Neural progenitor cell (in vitro differentiated cells): Measurements from ENCODE around the gene TJP1. TPM values are rescaled to one million over a fixed set of nuclear protein-coding genes. Genes with fewer than 3 reads are reported as not detected.
"Not testable (repeated sequence)": the region's sequence is repeated elsewhere in the genome, so short reads cannot be mapped to it uniquely, and the experiment has no call there.

Experiments used
- DNase-seq: peaks from one replicate; pipeline ENCODE4 v3.0.0-alpha.2; 2016; ENCODE audit warnings: low spot score
- H2AFZ ChIP-seq: fragments of 200-600 bp; sonication (generic); replicated peaks from 2 replicates; pipeline ENCODE4 v1.6.1; 2016; ENCODE audit warnings: antibody characterized with exemption
- H3F3A ChIP-seq: fragments of 200-600 bp; sonication (generic); 2 replicates; pipeline ENCODE4 v1.6.1; 2016; ENCODE audit warnings: antibody characterized with exemption, low read depth
- H3K27ac ChIP-seq: fragments of 200-600 bp; sonication (generic); 2 replicates; pipeline ENCODE4 v1.5.1; 2016; ENCODE audit warnings: mild to moderate bottlenecking
- H3K27me3 ChIP-seq: fragments of 200-600 bp; sonication (generic); 2 replicates; pipeline ENCODE4 v1.6.1; 2016; ENCODE audit warnings: mild to moderate bottlenecking, moderate library complexity
- H3K36me3 ChIP-seq: fragments of 200-600 bp; sonication (generic); 2 replicates; pipeline ENCODE4 v1.5.1; 2016
- H3K4me1 ChIP-seq: fragments of 200-600 bp; sonication (generic); 2 replicates; pipeline ENCODE4 v1.6.1; 2016; ENCODE audit warnings: mixed run types
- H3K4me2 ChIP-seq: fragments of 200-600 bp; sonication (generic); 2 replicates; pipeline ENCODE4 v1.6.1; 2016
- H3K4me3 ChIP-seq: fragments of 200-600 bp; sonication (generic); 2 replicates; pipeline ENCODE4 v1.5.1; 2016
- H3K79me2 ChIP-seq: fragments of 200-600 bp; sonication (generic); 2 replicates; pipeline ENCODE4 v1.6.1; 2016; ENCODE audit warnings: low read depth
- H3K9ac ChIP-seq: fragments of 200-600 bp; sonication (generic); 2 replicates; pipeline ENCODE4 v1.6.1; 2016
- H3K9me3 ChIP-seq: fragments of 200-600 bp; sonication (generic); 2 replicates; pipeline ENCODE4 v1.5.1; 2016; ENCODE audit warnings: low read depth
- H4K20me1 ChIP-seq: fragments of 200-600 bp; sonication (generic); 2 replicates; pipeline ENCODE4 v1.6.1; 2016; ENCODE audit warnings: low read depth
- H3K27ac Mint-ChIP-seq: 3 replicates; pipeline ENCODE4 v1.8.0; 2021; ENCODE audit warnings: mixed read lengths
- H3K27me3 Mint-ChIP-seq: 2 replicates; pipeline ENCODE4 v1.8.0; 2022; ENCODE audit warnings: low read depth, mild to moderate bottlenecking, inconsistent platforms, moderate library complexity, mixed read lengths; ENCODE audit not compliant: insufficient read depth
- H3K36me3 Mint-ChIP-seq: 3 replicates; pipeline ENCODE4 v1.8.0; 2021; ENCODE audit warnings: mixed read lengths
- H3K4me1 Mint-ChIP-seq: 3 replicates; pipeline ENCODE4 v1.8.0; 2021; ENCODE audit warnings: mixed read lengths
- H3K4me3 Mint-ChIP-seq: 3 replicates; pipeline ENCODE4 v1.8.0; 2021; ENCODE audit warnings: mild to moderate bottlenecking, moderate library complexity, mixed read lengths
- H3K9me3 Mint-ChIP-seq: 3 replicates; pipeline ENCODE4 v1.8.0; 2020; ENCODE audit warnings: mixed read lengths
- EZH2 ChIP-seq: fragments of 200-600 bp; sonication (generic); IDR thresholded peaks from 2 replicates; pipeline ENCODE4 v1.6.1; 2017; ENCODE audit warnings: antibody characterized with exemption, mild to moderate bottlenecking, moderate library complexity
- EZH2phosphoT487 ChIP-seq: fragments of 200-600 bp; sonication (generic); IDR thresholded peaks from 2 replicates; pipeline ENCODE4 v1.6.1; 2017; ENCODE audit warnings: antibody characterized with exemption
- total RNA-seq: library from RNA; depleted of rRNA; stranded (reverse); fragments of >200 nt; gene quantifications from 2 replicates; pipeline ENCODE4 v1.2.3, GENCODE V29; 2015; ENCODE audit warnings: low replicate concordance
- TF ChIP-seq, protein P1 (sequence below): fragments of 200-600 bp; sonication (generic); IDR thresholded peaks from 2 replicates; pipeline ENCODE4 v1.5.1; 2017; ENCODE audit warnings: antibody characterized with exemption, mild to moderate bottlenecking

TJP1 gene
- total RNA-seq, 1 donor from 2014 or later = 126 TPM

DNA sequence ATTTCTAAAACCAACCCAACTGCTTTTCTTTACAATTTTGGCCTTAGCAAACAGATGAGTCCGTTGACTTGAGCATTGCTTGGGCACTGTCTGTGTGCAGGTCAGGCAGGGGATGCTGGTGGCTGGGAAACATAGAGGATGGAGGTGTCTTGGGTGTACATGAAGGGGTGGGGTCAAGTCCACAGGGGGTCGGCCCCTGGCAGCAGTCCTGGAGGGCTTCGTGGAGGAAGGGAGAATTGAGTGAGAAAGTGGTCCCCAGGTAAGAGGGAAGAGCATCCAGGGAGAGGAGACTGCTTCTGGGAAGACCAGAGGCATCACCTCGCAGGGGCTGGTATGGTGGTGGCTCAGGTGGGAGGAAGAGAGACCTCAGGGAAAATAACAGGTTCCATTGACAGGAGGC lies 144.8 kb downstream of the TJP1 start:
- TF ChIP-seq, protein P1, sequence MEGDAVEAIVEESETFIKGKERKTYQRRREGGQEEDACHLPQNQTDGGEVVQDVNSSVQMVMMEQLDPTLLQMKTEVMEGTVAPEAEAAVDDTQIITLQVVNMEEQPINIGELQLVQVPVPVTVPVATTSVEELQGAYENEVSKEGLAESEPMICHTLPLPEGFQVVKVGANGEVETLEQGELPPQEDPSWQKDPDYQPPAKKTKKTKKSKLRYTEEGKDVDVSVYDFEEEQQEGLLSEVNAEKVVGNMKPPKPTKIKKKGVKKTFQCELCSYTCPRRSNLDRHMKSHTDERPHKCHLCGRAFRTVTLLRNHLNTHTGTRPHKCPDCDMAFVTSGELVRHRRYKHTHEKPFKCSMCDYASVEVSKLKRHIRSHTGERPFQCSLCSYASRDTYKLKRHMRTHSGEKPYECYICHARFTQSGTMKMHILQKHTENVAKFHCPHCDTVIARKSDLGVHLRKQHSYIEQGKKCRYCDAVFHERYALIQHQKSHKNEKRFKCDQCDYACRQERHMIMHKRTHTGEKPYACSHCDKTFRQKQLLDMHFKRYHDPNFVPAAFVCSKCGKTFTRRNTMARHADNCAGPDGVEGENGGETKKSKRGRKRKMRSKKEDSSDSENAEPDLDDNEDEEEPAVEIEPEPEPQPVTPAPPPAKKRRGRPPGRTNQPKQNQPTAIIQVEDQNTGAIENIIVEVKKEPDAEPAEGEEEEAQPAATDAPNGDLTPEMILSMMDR = no peak
- TF ChIP-seq EZH2phosphoT487 (no peak), EZH2 (no peak)
- Mint-ChIP-seq H3K27me3 (peaks cover 9% of the 10 kb centered on the region), H3K4me3 (peak overlapping the region; percentile 5), H3K4me1 (peaks cover 18% of the 10 kb centered on the region), H3K27ac (no peak overlapping the region), H3K9me3 (no peaks in the 10 kb centered on the region), H3K36me3 (no peaks in the 10 kb centered on the region)
- H3K9ac ChIP-seq = no peak overlapping the region
- DNase-seq = no peak
- H3K4me2 ChIP-seq = no peak overlapping the region
- no peaks in the 10 kb centered on the region for H3K79me2 ChIP-seq
- no peaks in the 10 kb centered on the region for H4K20me1 ChIP-seq
- no peak overlapping the region for H3K27ac ChIP-seq
- no peaks in the 10 kb centered on the region for H3K36me3 ChIP-seq
- no peaks in the 10 kb centered on the region for H3K9me3 ChIP-seq
- peaks cover 11% of the 10 kb centered on the region for H3K27me3 ChIP-seq
- no peak overlapping the region for H2AFZ ChIP-seq
- H3K4me3 ChIP-seq = no peak overlapping the region
- peaks cover 7% of the 10 kb centered on the region for H3K4me1 ChIP-seq
- H3F3A ChIP-seq = peaks cover 28% of the 10 kb centered on the region

DNA sequence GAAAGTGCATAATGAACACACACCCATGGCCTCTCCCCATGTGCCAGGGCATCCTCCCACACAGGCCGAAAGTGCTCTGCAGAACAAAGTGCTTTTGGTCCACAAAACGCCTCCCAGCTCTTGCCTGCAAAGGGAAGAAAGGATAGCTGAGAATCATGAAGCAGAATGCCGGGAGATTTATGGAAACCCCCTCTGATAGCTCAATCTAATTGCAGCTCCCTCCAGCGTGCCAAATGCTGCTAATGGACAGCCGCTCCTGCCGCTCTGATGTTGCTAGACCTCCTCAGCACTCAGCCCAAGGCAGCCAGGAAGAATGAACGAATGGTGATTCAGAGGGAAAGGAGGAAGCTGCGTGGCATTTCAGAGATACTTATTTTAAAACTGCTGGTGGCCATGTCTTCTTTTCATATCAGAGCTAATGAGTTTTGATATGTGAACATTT lies 145.3 kb downstream of the TJP1 start:
- Histone ChIP-seq H3K36me3 (no peaks in the 10 kb centered on the region), H3K27ac (no peak overlapping the region), H3F3A (peaks cover 28% of the 10 kb centered on the region), H3K9me3 (no peaks in the 10 kb centered on the region), H3K4me2 (no peak overlapping the region), H3K4me1 (peaks cover 7% of the 10 kb centered on the region), H3K79me2 (no peaks in the 10 kb centered on the region), H3K4me3 (no peak overlapping the region), H3K9ac (no peak overlapping the region), H3K27me3 (peaks cover 11% of the 10 kb centered on the region), H2AFZ (no peak overlapping the region), H4K20me1 (no peaks in the 10 kb centered on the region)
- Mint-ChIP-seq H3K4me1 (peaks cover 18% of the 10 kb centered on the region), H3K27me3 (peaks cover 9% of the 10 kb centered on the region), H3K4me3 (peak overlapping the region; percentile 57), H3K36me3 (no peaks in the 10 kb centered on the region), H3K27ac (no peak overlapping the region), H3K9me3 (no peaks in the 10 kb centered on the region)
- TF ChIP-seq, protein P1 = no peak
- TF ChIP-seq EZH2 (no peak), EZH2phosphoT487 (no peak)
- peak; percentile 25 for DNase-seq

DNA sequence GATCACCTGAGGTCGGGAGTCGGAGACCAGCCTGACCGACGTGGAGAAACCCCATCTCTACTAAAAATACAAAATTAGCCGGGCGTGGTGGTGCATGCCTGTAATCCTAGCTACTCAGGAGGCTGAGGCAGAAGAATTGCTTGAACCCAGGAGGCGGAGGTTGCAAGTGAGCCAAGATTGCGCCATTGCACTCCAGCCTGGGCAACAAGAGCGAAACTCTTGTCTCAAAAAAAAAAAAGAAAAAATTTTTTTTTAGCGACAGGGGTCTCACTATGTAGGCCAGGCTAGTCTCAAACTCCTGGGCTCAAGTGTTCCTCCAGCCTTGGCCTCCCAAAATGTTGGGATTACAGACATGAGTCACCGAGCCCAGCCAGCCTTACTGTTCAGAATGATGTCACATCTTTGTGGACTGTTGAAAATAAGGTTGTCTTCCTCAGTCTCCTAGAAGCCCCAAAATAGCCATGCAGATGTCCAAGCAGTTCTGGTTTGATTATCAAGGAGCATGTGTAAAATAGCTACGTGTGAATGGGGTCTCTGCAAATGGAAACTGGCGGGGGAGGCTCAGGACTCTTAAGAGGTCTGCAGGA lies 145.8 kb downstream of the TJP1 start:
- H3K36me3 Mint-ChIP-seq, H3K36me3 ChIP-seq, H3K9me3 ChIP-seq, H3K27me3 Mint-ChIP-seq, H3K9ac ChIP-seq, DNase-seq, H3K27ac ChIP-seq, H2AFZ ChIP-seq, H3K79me2 ChIP-seq, H4K20me1 ChIP-seq, H3K27ac Mint-ChIP-seq, H3K9me3 Mint-ChIP-seq: not testable (repeated sequence)
- Histone ChIP-seq H3K4me2 (peak overlapping the region; percentile 95), H3K4me3 (peak overlapping the region; percentile 67), H3K27me3 (peaks cover 11% of the 10 kb centered on the region), H3F3A (peaks cover 28% of the 10 kb centered on the region), H3K4me1 (peaks cover 11% of the 10 kb centered on the region)
- Mint-ChIP-seq H3K4me1 (peaks cover 22% of the 10 kb centered on the region), H3K4me3 (peak overlapping the region; percentile 80)

DNA sequence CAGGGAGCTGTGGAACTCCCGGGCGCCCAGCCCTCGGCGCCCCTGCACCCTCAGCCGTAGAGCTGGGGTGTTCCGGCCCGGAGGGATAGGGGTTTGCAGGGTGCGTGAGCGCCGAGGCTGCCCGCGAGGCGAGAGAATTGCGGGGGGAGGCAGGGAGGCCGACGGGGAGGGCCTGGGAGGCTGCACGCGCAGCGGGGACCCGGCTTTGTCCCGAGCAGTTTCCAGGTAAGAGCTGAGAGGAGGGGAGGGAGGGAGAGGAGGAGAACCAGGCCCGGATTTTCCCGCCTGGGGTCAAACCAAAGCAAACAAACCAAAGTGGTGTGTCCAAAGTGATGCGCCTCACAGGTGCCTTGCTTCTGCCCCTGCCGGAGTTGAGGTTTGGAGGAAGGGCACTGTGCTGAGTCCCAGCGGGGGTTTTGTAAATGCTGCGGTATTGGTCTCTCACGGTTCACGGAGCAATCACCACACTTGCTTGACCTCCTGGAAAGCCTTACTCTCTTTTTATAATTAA lies 146.4 kb downstream of the TJP1 start:
- no peaks in the 10 kb centered on the region for H4K20me1 ChIP-seq
- TF ChIP-seq EZH2 (no peak), EZH2phosphoT487 (no peak)
- TF ChIP-seq, protein P1 = no peak
- DNase-seq = peak; percentile 18
- peak overlapping the region; percentile 95 for H3K4me2 ChIP-seq
- peak overlapping the region; percentile 67 for H3K4me3 ChIP-seq
- no peak overlapping the region for H3K27ac ChIP-seq
- no peak overlapping the region for H3K27ac Mint-ChIP-seq
- H3K9ac ChIP-seq = no peak overlapping the region
- peaks cover 11% of the 10 kb centered on the region for H3K27me3 ChIP-seq
- peak overlapping the region; percentile 80 for H3K4me3 Mint-ChIP-seq
- H3K4me1 Mint-ChIP-seq = peaks cover 27% of the 10 kb centered on the region
- H3K9me3 Mint-ChIP-seq = no peaks in the 10 kb centered on the region
- H3K4me1 ChIP-seq = peaks cover 14% of the 10 kb centered on the region
- H3K27me3 Mint-ChIP-seq = peaks cover 8% of the 10 kb centered on the region
- H3K9me3 ChIP-seq = no peaks in the 10 kb centered on the region
- H3K36me3 ChIP-seq = no peaks in the 10 kb centered on the region
- no peaks in the 10 kb centered on the region for H3K79me2 ChIP-seq
- no peaks in the 10 kb centered on the region for H3K36me3 Mint-ChIP-seq
- H3F3A ChIP-seq = peaks cover 28% of the 10 kb centered on the region
- peak overlapping the region; percentile 84 for H2AFZ ChIP-seq
